Measurements from ENCODE around the gene NKIRAS2.

NKIRAS2 gene

GRCh38 chr17:42026857-42027589 is 7.1 kb downstream of the NKIRAS2 start:
- no peak for DNase-seq (ENCODE audit: low spot score)

GRCh38 chr17:42027590-42027889 is 7.7 kb downstream of the NKIRAS2 start:
- no peak for DNase-seq (ENCODE audit: low spot score)

GRCh38 chr17:42027961-42028790 is 8.3 kb downstream of the NKIRAS2 start:
- no peak for DNase-seq (ENCODE audit: low spot score)

GRCh38 chr17:42028791-42029127 is 8.9 kb downstream of the NKIRAS2 start:
- DNase-seq (ENCODE audit: low spot score), result no peak

GRCh38 chr17:42031584-42031983 is 11.7 kb downstream of the NKIRAS2 start:
- DNase-seq (ENCODE audit: low spot score), result no peak

- no peak for DNase-seq (ENCODE audit: low spot score)
Measured at GRCh38 chr17:42034059-42034458, 14.2 kb downstream of the NKIRAS2 start.

- no peak for DNase-seq (ENCODE audit: low spot score)
Measured at GRCh38 chr17:42038221-42038973, 18.5 kb downstream of the NKIRAS2 start.

- no peak for DNase-seq (ENCODE audit: low spot score)
Measured at GRCh38 chr17:42039794-42040763, 20.2 kb downstream of the NKIRAS2 start.

- DNase-seq (ENCODE audit: low spot score), result no peak
Measured at GRCh38 chr17:42040818-42041217, 20.9 kb downstream of the NKIRAS2 start.

GRCh38 chr17:42041619-42042018 is 21.7 kb downstream of the NKIRAS2 start:
- no peak for DNase-seq (ENCODE audit: low spot score)

- DNase-seq (ENCODE audit: low spot score), result no peak
Measured at GRCh38 chr17:42042598-42043319, 22.9 kb downstream of the NKIRAS2 start.

GRCh38 chr17:42045719-42046118 is 25.8 kb downstream of the NKIRAS2 start:
- DNase-seq (ENCODE audit: low spot score), result no peak

GRCh38 chr17:42047343-42047742 is 27.5 kb downstream of the NKIRAS2 start:
- DNase-seq (ENCODE audit: low spot score), result no peak

- DNase-seq (ENCODE audit: low spot score), result peak; percentile 16
Measured at GRCh38 chr17:42049834-42050392, 30.0 kb downstream of the NKIRAS2 start.

GRCh38 chr17:42050393-42051012 is 30.6 kb downstream of the NKIRAS2 start, which contains the start of gene C17orf113:
Gene C17orf113, minus strand, starts transcription at chr17:42050601. Its CDS starts 7,225 bp downstream, at chr17:42043376.
- peak; percentile 45 for DNase-seq (ENCODE audit: low spot score)

- no peak for DNase-seq (ENCODE audit: low spot score)
Measured at GRCh38 chr17:42051013-42051400, 31.1 kb downstream of the NKIRAS2 start.

- no peak for DNase-seq (ENCODE audit: low spot score)
Measured at GRCh38 chr17:42051645-42052044, 31.8 kb downstream of the NKIRAS2 start.

GRCh38 chr17:42052346-42052877 is 32.5 kb downstream of the NKIRAS2 start:
- DNase-seq (ENCODE audit: low spot score), result no peak

GRCh38 chr17:42053731-42054500 is 34.0 kb downstream of the NKIRAS2 start:
- DNase-seq (ENCODE audit: low spot score), result no peak
